Left renal pelvis (tissue), 4 donors: ENCODE measurements around the gene MAD2L1BP. TPM values are rescaled to one million over a fixed set of nuclear protein-coding genes. Genes with fewer than 3 reads are reported as not detected.
A peak's percentile ranks its signal among the peaks of the same experiment; 100 is the strongest.
"Not testable (repeated sequence)": the region's sequence is repeated elsewhere in the genome, so short reads cannot be mapped to it uniquely, and the experiment has no call there.

Source experiments
- DNase-seq, 4 donors: peaks; one replicate each; pipeline ENCODE4 v3.0.0-alpha.2; 2013; ENCODE audit warnings: low read depth in 4 of 4, low spot score in 3 of 4
- polyA plus RNA-seq, 4 donors: library from polyadenylated mRNA; unstranded; fragments of 120-200 nt; gene quantifications; one replicate each; pipeline ENCODE4 v1.2.1, GENCODE V29; 2013; ENCODE audit not compliant: insufficient read length in 4 of 4

Gene MAD2L1BP
- 10 to 100 TPM; 18.5 to 28.7 (median 25.2) TPM for polyA plus RNA-seq

GRCh38 chr6:43635387-43636307 lies at the start of gene MAD2L1BP:
MAD2L1BP (plus strand) TSS chr6:43635840; CDS start chr6:43635876, 36 bp downstream.
- peak; percentile 59 to 71 (median 68) for DNase-seq

- DNase-seq, result no peak
These were observed 47.4 kb upstream of the MAD2L1BP start for GRCh38 chr6:43588194-43588593.

GRCh38 chr6:43589564-43589963 lies 46.1 kb upstream of the MAD2L1BP start:
- not testable (repeated sequence) for DNase-seq

- DNase-seq, result no peak
These were observed 41.7 kb upstream of the MAD2L1BP start for GRCh38 chr6:43593938-43594337.

- no peak for DNase-seq
These were observed 35.0 kb upstream of the MAD2L1BP start for GRCh38 chr6:43600595-43600994.

- DNase-seq, result no peak
These were observed 31.5 kb upstream of the MAD2L1BP start for GRCh38 chr6:43604174-43604573.

- no peak for DNase-seq
These were observed 29.6 kb upstream of the MAD2L1BP start for GRCh38 chr6:43606019-43606418.

- peak; percentile 48 to 70 (median 59) for DNase-seq
These were observed 27.3 kb upstream of the MAD2L1BP start for GRCh38 chr6:43608310-43608763.

- no peak for DNase-seq
These were observed 26.8 kb upstream of the MAD2L1BP start for GRCh38 chr6:43608807-43609206.

GRCh38 chr6:43609402-43609801 lies 26.2 kb upstream of the MAD2L1BP start:
- no peak for DNase-seq

GRCh38 chr6:43610431-43610830 lies 25.2 kb upstream of the MAD2L1BP start:
- no peak for DNase-seq

- no peak for DNase-seq
These were observed 21.8 kb upstream of the MAD2L1BP start for GRCh38 chr6:43613721-43614395.

- no peak for DNase-seq
These were observed 21.3 kb upstream of the MAD2L1BP start for GRCh38 chr6:43614396-43614730.

- DNase-seq, result no peak
These were observed 18.7 kb upstream of the MAD2L1BP start for GRCh38 chr6:43616725-43617472.

- DNase-seq, result no peak
These were observed 14.4 kb upstream of the MAD2L1BP start for GRCh38 chr6:43621078-43621835.

- DNase-seq, result no peak
These were observed 13.8 kb upstream of the MAD2L1BP start for GRCh38 chr6:43621836-43622180.

- no peak for DNase-seq
These were observed 13.1 kb upstream of the MAD2L1BP start for GRCh38 chr6:43622541-43622940.

- DNase-seq, result no peak
These were observed 11.5 kb upstream of the MAD2L1BP start for GRCh38 chr6:43623880-43624785.

- no peak for DNase-seq
These were observed 10.8 kb upstream of the MAD2L1BP start for GRCh38 chr6:43624786-43625288.
